K562 (cell line): ENCODE results near the gene YIF1A.

Experiments
- ARID3A ChIP-seq: IDR thresholded peaks from 2 replicates; pipeline ENCODE4 v1.6.1; 2012; ENCODE audit warnings: low read depth, low read length, improper control_type of control experiment, borderline replicate concordance
- GABPA ChIP-seq: fragments of 200-800 bp; sonication (Bioruptor generic); conservative IDR thresholded peaks from 2 replicates; pipeline ENCODE4 v1.6.1; 2016; ENCODE audit warnings: low read depth, missing genetic modification characterization, missing compliant biosample characterization
- PTTG1 ChIP-seq: fragments of 450-650 bp; IDR thresholded peaks from 2 replicates; pipeline ENCODE4 v1.6.1; 2016; ENCODE audit warnings: low read depth, mild to moderate bottlenecking, missing genetic modification characterization, missing compliant biosample characterization
- TF ChIP-seq, protein P1 (sequence below): sonication (generic); formaldehyde crosslinking; IDR thresholded peaks from 2 replicates; pipeline ENCODE4 v1.8.0; 2022; ENCODE audit warnings: mild to moderate bottlenecking, low read depth, missing genetic modification reagents
- TF ChIP-seq, protein P2 (sequence below), 3 experiments: IDR thresholded peaks in 2 of 3; conservative IDR thresholded peaks in 1 of 3; 2 replicates each; pipeline ENCODE4 v1.5.1; 2011 to 2012; ENCODE audit warnings: low read length in 3 of 3, mild to moderate bottlenecking in 3 of 3, control low read depth in 2 of 3, improper control_type of control experiment in 1 of 3, inconsistent platforms in 1 of 3, low read depth in 1 of 3, mixed read lengths in 1 of 3, moderate library complexity in 1 of 3; ENCODE audit not compliant: insufficient read depth in 2 of 3

GRCh38 chr11:66330931-66331330, 42.0 kb upstream of the YIF1A start:
- TF ChIP-seq PTTG1, result no peak
- TF ChIP-seq GABPA (tag), result no peak
- TF ChIP-seq ARID3A, result no peak
- TF ChIP-seq, protein P1, sequence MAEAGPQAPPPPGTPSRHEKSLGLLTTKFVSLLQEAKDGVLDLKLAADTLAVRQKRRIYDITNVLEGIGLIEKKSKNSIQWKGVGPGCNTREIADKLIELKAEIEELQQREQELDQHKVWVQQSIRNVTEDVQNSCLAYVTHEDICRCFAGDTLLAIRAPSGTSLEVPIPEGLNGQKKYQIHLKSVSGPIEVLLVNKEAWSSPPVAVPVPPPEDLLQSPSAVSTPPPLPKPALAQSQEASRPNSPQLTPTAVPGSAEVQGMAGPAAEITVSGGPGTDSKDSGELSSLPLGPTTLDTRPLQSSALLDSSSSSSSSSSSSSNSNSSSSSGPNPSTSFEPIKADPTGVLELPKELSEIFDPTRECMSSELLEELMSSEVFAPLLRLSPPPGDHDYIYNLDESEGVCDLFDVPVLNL (CRISPR knock-in tag), result no peak
- TF ChIP-seq, protein P2, sequence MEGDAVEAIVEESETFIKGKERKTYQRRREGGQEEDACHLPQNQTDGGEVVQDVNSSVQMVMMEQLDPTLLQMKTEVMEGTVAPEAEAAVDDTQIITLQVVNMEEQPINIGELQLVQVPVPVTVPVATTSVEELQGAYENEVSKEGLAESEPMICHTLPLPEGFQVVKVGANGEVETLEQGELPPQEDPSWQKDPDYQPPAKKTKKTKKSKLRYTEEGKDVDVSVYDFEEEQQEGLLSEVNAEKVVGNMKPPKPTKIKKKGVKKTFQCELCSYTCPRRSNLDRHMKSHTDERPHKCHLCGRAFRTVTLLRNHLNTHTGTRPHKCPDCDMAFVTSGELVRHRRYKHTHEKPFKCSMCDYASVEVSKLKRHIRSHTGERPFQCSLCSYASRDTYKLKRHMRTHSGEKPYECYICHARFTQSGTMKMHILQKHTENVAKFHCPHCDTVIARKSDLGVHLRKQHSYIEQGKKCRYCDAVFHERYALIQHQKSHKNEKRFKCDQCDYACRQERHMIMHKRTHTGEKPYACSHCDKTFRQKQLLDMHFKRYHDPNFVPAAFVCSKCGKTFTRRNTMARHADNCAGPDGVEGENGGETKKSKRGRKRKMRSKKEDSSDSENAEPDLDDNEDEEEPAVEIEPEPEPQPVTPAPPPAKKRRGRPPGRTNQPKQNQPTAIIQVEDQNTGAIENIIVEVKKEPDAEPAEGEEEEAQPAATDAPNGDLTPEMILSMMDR (IDR thresholded peaks at IDR 0.05 in 2 of 3, conservative IDR thresholded peaks at IDR 0.05 in 1 of 3; ENCODE audit: insufficient read depth in 2 of 3, low read depth in 1 of 3, low read length in 3 of 3), result 0 out of 6 replicates have a peak, but pooled peaks of 1 of the 3 experiments have one; percentile 25
